AG20443 (cell line): ENCODE data around the gene ADCK1.
"Not testable (repeated sequence)": the region's sequence is repeated elsewhere in the genome, so short reads cannot be mapped to it uniquely, and the experiment has no call there.

Source experiments
- DNase-seq: peaks from one replicate; pipeline ENCODE4 v3.0.0; 2012; ENCODE audit warnings: low spot score, mixed read lengths

ADCK1 gene

DNA sequence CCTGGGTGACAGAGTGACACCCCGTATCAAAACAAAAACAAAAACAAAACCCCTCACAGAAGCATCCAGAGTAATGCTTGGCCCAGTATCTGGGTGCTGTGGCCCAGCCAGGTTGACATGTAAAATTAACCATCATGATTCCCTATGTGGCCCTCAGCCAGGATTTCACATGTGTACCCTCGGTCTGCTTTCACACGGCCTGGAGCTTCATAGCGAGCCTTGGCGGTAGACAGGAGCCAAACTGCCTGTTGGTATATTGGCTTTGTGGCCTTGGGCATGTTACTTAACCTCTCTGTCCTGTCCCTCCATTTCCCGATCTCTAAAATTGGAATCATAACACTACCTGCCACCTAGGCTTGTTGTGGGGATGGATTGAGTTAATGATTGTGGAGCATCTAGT is 65.5 kb downstream of the ADCK1 start:
- no peak for DNase-seq

DNA sequence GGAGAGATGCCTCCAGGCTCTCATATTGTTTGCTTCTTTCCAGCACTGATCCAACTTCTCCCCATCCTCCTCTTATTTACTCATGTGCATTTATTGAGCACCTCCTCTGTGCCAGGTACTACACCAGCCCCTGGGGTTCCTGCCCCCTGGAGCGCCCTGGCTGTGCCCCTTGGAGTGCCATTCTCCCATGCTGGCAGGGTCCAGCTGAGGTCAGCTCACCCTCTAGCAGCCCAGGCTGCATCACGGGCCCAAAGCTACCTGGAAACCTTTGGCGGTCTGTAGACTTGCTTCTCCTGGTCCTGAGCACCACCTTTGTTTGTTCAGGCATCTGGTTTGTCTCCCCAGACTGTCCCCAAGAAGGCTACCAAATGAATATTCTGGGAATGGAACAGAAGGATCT is 67.0 kb downstream of the ADCK1 start:
- no peak for DNase-seq

DNA sequence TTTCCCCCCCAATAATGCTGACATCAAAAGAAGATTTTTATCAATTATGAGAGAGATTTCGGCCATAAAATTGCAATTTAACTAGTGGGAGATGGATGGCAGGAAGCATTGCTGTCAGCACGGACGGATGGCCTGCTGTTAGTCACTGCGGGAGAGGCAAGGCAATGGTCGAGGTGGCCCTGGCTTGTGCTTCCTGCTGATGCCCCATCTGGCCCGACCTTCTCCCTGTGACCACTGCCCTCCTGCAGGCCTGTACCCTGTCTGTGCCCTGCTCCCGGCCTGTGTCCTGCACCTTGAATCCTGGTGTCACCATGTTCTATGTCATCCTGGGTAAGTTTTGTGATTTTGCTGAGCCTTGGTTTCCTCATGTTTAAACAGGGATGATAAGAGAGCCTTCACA is 67.6 kb downstream of the ADCK1 start:
- no peak for DNase-seq

DNA sequence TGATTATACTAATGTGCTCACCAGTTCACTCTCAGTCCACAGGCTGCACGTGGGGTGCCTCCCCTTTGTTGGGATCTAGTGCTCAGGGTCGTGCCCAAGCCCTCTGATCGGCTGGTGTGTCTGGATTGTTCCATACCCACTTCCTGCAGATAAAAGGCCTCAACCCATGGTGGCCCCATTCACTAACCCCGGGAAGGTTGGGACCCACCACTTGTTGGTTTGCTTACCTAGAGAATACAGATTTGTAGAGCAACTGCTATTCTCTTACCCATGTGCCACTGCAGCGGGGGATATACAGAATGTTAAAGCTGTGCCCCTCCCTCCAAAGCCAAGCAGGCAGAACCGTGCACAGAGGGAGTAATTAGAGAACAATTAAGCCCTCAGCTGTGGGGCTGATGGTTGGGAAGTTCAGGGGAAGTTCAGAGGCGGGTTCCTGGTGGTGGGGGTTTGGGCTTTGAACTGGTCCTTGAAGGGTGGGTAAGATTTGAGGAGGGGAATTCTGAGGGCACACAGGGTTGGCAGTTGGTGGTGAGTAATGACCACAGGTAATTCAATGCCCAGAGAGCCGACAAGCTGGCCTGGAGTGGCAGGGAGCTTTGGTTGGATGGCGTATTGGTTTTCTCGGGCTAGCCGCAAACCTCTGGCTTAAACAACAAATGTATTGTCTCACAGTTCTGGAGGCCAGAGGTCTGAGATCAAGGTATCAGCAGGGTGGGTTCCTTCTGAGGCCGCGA is 68.8 kb downstream of the ADCK1 start:
- DNase-seq = no peak

DNA sequence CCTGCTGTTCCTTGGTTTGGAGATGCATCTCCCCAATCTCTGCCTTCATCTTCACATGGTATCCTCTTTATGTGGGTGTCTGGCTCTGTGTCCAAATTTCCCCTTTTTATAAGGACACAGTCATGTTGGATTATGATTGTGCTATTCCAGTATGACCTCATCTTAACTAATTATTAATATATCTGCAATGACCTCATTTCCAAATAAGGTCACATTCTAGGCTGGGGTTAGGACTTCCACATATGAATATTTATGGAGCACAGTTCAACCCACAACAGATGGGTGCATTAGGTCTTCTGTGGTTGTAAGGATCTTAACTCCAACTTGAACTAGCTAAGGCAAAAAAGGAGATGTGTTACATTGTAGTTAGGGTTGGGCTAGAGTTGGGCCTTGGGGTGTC is 69.4 kb downstream of the ADCK1 start:
- no peak for DNase-seq

DNA sequence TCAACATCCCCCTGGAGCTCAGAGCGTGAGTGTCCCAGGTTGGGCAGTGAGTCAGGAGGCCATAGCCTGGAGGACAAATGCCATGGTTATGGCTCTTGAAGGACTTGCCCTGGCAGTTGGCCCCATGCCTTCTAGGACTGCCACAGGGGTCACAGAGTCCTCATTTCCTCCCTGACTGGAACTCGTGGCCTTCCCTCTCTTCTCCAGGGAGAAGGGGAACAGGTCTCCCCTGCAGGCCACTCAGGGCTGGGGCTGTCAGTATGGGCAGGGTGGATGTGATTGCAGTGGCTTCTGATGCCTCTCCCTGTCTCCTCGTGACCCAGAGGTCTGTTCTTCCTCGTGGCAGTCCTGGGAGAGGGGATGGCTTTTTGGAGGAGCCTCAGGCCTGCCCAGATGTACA is 70.7 kb downstream of the ADCK1 start:
- no peak for DNase-seq

DNA sequence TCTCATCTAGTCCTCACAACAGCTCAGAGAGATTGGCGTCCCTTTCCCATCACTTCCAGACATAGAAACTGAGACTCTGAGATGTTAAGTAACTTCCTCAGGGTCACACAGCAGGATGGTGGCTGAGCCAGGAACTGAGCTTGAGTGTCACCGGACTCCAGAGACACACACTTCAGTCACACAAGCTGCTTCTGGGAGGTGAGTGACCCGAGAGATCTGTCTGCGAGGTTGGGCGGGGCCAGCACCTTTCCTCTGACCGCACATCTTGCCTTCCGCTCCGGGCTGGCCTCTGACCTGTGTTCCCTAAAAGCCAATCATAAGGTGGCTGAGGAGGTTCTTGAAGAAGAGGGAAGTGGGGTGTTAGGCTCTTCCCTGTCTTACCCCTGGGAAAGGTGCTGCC is 72.2 kb downstream of the ADCK1 start:
- no peak for DNase-seq

DNA sequence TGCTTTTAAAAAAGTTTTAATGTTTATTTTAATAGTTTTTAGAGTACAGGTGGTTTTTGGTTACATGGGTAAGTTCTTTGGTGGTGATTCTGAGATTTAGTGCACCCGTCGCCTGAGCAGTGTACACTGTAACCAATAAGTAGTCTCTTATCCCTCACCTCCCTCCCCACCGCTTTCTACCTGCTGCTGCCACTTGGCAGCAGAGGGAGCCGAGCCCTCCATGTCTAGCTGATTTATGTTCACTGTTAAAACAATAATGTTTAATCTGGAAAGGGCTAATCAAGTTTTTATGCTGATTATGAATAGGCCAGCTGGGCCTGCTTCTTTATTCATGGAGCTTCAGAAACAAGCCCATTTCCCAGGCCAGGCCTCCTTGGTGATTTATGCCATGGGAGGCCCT is 73.1 kb downstream of the ADCK1 start:
- DNase-seq = no peak

DNA sequence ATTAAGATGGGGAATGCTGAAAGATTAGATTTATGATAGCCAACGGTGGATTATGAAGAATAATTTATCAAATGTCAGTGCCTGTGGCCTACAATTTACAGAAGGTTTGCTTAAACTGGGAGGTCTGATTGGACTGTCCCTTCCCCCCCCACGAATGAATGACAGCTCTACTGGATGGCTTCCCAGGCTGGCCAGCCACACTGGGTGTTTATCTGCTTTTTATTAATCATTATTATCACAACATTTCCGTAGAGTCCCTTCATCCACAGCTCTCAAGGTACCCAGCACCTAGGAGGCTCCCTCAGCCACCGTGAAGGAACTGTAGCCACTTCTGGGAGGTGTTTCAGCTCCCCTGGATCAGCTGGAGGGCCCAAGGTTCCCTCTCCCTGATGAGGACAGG is 78.9 kb downstream of the ADCK1 start:
- DNase-seq = no peak

DNA sequence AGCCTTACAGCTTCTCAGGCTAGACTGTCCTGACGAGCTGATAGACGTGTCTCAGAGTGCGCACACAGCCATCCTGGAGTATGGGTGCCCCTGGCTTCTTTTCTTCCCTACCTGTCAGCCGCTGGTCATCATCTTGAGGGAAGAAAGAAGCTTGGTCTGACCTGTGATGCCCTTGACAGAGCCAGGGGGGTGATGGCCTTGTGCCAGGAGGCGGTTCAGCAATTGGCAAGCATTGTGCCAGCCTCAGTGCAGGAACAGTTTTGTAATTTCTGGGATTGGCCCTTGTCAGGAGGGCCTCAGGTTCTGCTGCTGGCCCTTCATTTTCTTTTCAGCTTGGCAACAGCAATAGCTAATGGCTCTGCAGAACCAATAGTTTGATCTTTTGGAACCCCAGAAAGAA is 80.1 kb downstream of the ADCK1 start:
- no peak for DNase-seq

DNA sequence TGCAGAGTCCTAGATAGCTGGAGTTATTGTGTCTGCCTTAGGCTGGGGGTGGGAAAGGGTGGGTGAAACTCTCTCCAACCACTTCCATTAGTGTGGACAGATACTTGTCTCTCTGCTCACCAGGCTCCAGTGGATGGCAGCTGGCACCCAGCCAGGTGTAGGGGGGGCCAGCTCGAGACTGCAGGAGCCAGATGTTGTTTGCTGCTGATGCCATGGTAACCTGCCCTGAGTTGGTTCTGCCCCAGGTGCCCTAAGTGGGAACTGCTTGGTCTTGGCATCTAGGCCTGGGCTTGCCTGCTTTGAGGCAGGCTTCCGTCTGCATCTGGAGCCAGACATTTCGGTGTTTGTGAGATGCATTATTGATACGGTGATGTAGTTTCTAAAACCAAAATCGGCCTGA is 82.2 kb downstream of the ADCK1 start:
- peak; percentile 47 for DNase-seq

DNA sequence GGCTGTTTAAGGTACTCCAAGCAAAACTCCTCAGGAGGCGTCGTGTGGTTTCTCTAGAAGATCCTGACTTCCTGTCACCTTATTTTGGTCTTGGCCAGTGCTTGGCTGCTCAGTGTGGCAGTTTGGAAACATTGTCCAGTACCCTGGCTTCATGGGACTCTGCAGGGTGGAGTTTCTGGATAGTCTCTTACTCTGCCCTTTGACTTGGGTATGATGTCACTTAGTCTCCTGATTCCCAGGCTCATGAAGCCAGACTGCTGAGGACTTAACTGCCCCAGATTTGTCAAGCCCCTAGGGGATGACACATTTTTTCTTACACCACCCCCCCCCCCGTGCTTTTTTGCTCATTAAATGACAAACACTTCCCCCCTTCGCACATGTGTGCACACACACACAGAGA is 82.7 kb downstream of the ADCK1 start:
- peak; percentile 72 for DNase-seq

DNA sequence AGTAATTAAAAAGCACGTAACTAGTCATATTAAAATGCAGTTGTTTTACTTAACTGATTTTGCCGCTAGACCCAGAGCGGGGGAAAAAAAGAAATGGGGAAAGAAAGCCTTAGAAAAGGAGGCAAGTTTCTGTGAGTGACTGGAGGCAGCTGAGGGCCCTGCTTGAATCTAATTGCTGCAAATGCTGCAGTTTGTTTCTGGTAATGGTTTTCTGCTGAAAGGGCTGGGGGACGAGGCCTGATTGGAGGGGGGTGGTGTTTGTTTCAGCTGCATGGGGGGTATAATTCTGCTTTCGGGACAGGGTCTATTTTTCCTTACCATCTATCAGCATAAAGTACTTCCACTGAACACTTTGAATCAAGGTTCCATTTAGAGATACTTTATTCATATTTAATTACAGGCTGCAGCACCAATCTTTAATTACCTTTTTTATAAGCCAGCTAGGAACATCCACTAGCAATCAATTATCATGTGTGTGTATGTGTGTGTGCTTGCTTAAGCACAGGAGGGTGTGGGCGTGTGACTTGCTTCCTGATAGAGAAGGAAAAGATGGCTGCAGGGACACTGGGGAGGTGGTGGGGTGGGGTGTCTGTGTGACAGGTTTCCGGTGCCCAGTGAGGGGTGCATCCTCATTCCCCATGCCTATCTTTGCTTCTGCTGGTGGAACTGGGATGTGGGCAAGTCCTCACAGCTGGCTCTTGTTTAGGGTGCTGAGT is 83.4 kb downstream of the ADCK1 start:
- DNase-seq = no peak

DNA sequence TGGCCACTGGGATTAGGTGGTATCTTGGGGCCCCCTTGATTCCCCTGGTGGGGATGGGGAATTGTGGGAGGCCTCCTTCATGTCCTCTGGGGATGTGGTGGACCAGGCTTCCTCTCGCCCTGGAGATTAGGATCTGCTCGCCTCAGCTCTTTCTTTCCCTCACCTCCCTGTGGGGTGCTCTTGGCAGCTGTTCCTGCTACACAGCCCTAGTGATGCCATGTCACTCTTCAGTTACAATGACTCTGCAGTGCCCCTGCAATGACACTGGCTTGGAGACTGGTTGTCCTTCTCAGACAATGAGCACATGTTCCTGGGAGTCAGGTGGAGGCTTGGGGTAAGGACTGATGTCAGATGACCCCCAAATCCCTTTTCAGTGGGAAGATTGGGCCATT is 83.9 kb downstream of the ADCK1 start:
- no peak for DNase-seq

DNA sequence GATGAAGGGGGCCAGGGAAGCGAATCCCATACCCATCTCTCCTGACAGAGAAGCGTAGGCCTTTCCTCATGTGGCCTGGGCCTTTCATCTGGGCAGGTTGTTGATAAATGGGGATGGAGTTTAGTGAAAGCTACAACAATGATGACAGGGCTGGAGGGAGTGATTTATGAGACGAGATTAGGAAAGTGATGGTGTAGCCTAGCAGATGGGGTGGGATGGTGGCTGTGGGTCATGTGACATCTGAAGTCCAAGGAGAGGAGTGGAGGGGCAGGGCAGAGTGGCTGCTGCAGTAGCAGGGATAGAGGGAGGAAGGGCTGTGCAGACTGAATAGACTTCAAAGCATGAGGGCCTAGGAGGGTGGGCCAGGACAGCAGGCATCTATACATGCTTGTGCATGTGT is 85.5 kb downstream of the ADCK1 start:
- no peak for DNase-seq

DNA sequence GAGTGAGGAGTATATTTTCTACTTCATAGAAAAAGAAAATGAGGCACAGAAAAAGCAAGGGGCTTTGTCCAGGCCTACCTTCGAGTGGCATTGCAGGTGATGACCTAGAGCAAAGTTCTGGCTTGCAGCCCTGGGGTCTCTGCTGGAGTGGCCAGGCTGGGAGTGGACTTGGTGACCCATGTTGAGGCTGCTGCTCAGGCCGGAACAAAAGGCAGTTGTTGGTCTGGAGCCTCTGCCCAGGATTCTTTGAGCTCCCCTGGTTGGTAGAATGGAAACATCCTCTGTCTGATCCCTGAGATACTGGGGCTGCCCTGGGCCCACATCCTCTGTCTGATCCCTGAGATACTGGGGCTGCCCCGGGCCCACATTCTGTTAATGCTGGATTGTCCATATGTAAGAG is 86.1 kb downstream of the ADCK1 start:
- DNase-seq = no peak

DNA sequence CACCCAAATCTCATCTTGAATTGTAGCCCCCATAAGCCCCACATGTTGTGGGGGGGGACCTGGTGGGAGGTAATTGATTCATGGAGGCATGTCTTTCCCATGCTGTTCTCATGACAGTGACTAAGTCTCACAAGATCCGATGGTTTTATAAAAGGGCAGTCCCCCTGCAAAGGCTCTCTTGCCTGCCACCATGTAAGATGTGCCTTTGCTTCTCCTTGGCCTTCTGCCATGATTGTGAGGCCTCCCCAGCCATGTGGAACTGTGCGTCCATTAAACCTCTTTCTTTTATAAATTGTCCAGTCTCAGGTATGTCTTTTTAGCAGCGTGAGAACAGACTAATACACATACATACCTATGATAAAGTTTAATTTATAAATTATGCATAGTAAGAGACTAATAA is 89.0 kb downstream of the ADCK1 start:
- not testable (repeated sequence) for DNase-seq

DNA sequence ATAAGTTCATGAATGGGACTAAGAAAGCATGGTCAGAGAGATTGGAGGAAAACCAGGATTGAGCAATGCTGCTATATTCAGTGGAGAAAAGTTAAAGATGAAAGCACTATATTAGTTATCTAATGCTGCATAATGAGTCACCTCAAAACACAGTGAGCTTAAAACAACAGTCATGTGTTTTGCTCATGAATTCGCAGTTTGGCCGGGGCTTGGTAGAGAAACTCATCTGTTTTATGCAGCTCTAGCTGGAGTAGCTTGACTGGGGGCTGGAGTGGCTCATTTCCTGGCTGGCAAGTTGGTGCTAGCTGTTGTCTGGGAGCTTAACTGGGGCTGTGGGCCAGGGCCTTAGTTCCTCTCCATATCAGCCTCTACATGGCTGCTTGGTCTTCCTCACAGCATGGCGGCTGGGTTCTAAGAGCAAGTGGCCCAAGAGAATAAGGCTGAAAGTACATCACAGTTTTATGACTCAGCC is 90.1 kb downstream of the ADCK1 start:
- DNase-seq = peak; percentile 56

DNA sequence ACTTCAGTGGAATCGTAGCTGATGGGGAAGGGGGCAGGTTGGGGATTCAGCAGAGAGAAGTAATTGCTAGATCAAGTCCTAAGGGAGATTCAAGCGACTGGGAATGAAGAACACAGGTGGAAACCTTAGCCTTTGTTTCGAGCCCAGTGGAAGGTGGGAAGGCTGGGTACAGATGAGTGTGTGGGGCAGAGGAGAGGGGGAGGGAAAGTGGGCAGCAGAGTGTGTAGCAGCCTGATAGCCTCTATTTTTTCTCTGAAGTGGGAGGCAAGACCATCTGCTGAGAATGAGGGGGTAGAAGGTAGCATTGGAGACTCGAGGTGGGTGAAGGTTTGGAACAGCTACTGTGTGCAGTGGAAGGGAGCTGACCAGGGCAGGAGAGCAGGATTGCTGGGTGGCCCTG is 91.0 kb downstream of the ADCK1 start:
- DNase-seq = no peak

DNA sequence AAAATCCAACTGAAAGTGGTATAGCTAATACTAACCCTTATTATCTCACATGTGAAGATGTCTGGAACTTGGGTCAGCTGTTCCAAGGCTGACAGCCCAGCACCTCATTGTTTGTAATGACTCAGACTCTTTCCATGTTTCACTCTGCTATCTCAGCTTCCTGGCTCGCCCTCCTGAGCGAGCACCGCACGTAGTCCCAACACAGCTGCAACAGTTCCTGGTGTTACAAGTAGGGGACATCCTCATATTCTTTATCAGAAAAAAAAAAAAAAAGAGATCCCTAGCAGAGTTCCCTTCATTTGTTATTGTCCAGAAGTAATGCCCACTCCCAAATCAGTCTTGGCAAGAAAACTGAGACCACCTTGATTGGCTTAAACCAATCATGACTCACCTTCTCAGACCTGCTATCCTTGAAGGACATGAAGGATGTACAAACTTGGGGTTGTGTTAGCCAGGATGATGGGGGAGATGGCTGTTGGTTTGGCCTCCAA is 92.5 kb downstream of the ADCK1 start:
- no peak for DNase-seq

DNA sequence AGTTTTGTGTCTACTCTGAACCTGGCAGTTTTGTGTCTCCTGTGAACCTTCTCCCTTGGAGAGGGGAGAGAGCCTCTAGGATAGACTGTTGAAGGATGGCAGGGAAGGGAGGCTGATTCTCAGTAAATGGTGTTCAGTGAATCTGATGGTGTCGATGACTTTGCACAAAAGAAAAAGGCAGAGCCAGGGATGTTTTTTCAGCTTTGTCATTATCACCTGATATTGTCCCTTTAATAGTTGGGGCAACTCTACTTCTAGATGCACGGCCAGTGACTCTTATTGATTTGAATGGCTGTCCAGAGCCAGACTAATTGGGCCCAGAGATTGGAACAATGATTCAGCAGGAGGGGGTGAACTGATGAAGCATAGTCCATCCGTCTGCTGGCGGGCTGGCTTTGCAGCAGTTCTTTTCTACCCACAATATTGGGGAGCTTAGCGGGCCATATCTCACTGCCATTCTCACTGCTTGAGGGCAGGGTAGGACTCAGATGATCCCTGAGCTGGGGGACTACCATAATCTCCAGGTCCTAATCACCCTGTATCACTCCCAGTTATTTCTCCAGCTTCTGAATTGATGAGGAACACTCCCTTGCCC is 93.1 kb downstream of the ADCK1 start:
- DNase-seq = no peak

DNA sequence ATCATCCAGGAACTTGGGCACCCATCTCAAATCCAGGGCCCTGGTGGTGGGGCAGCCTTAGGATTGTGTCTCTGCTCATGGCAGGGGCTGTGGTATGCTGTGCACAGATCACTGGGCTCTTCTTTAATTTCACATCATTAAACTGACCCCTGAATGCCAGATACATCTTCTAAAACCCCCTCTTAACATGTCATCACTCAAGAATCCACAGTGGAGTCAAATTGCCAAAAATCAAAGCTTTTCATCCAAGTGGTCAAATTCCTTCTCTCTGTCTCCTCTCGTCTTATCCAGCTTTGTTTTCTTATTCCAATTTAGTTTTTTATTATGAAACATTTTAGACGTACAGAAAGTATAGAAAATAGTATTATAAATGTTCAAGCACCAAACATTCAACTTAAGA is 97.5 kb downstream of the ADCK1 start:
- DNase-seq = no peak

DNA sequence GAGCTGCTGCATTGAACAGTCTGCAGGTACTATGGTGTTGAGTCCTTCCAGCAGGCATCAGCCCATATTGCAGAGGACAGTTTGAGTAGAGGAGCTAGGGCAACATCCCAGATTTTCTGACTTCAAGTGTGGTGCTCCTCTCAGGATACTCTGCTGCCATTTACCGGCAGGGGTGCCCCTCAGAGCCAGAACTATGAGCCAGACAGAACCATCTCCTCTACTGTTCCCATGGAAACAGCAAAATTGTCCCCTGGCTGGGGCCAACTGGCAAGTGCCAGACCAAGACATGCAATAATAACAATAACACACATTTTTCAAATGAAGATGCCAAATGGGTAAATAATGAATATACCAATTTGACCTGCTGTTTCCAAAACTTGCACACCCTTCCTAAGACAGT is 102.9 kb downstream of the ADCK1 start:
- DNase-seq = no peak
